Measurements from ENCODE around the gene MFSD1. TPM values are rescaled to one million over a fixed set of nuclear protein-coding genes. Genes with fewer than 3 reads are reported as not detected.
"Not testable (repeated sequence)": the region's sequence is repeated elsewhere in the genome, so short reads cannot be mapped to it uniquely, and the experiment has no call there.

Gene MFSD1
- total RNA-seq, 4 donors from 2014 or later: 52.0 to 152 (median 104) TPM

GRCh38 chr3:158790901-158791589, 10.8 kb upstream of the MFSD1 start:
- H3K27me3 ChIP-seq: no peaks in the 10 kb centered on the region
- TF ChIP-seq POLR2A (IDR thresholded peaks at IDR 0.05): no peak
- TF ChIP-seq CTCF (IDR thresholded peaks at IDR 0.05): peak; percentile 82 to 87 (median 84)
- DNase-seq: peak in 1 of 2 donors; percentile 46
- H3K36me3 ChIP-seq: no peaks in the 10 kb centered on the region
- H3K9me3 ChIP-seq: peaks cover 0 to 4% of the 10 kb centered on the region in 2 donors
- no peak overlapping the region for H3K27ac ChIP-seq
- H3K4me1 ChIP-seq: no peaks in the 10 kb centered on the region
- intact Hi-C loops (cut with DNase I; ENCODE audit: low total_unique reads): loop anchor here (10.0 kb wide), 1 partner anchor 146 kb away; the partner anchor contains the start of gene GFM1
- no peak overlapping the region for H3K4me3 ChIP-seq

- H3K4me3 ChIP-seq, H3K36me3 ChIP-seq, H3K27ac ChIP-seq, DNase-seq, H3K4me1 ChIP-seq, H3K9me3 ChIP-seq, H3K27me3 ChIP-seq: not testable (repeated sequence)
- intact Hi-C loops (cut with DNase I; ENCODE audit: low total_unique reads): loop anchor here (10.0 kb wide), 1 partner anchor 147 kb away; the partner anchor contains the start of gene GFM1
Measured at GRCh38 chr3:158791590-158791920, 10.3 kb upstream of the MFSD1 start.

- Histone ChIP-seq H3K4me1 (no peaks in the 10 kb centered on the region), H3K27me3 (no peaks in the 10 kb centered on the region), H3K4me3 (no peak overlapping the region), H3K9me3 (no peaks in the 10 kb centered on the region), H3K36me3 (no peaks in the 10 kb centered on the region), H3K27ac (no peak overlapping the region)
- intact Hi-C loops (cut with DNase I; ENCODE audit: low total_unique reads): loop anchor here (10.0 kb wide), 1 partner anchor 148 kb away; the partner anchor contains the start of gene GFM1
- no peak for DNase-seq
- no peak for TF ChIP-seq CTCF (IDR thresholded peaks at IDR 0.05)
Measured at GRCh38 chr3:158792709-158793108, 9.1 kb upstream of the MFSD1 start.

GRCh38 chr3:158794206-158794605, 7.6 kb upstream of the MFSD1 start:
- no peaks in the 10 kb centered on the region for H3K9me3 ChIP-seq
- intact Hi-C loops (cut with DNase I; ENCODE audit: low total_unique reads): loop anchor here (10.0 kb wide), 1 partner anchor 149 kb away; the partner anchor contains the start of gene GFM1
- no peaks in the 10 kb centered on the region for H3K4me1 ChIP-seq
- no peak for TF ChIP-seq CTCF (IDR thresholded peaks at IDR 0.05)
- no peak for TF ChIP-seq POLR2A (IDR thresholded peaks at IDR 0.05)
- no peaks in the 10 kb centered on the region for H3K27me3 ChIP-seq
- H3K27ac ChIP-seq: no peak overlapping the region
- H3K36me3 ChIP-seq: no peaks in the 10 kb centered on the region
- DNase-seq: no peak
- no peak overlapping the region for H3K4me3 ChIP-seq

- Histone ChIP-seq H3K9me3 (no peaks in the 10 kb centered on the region), H3K36me3 (no peaks in the 10 kb centered on the region), H3K4me1 (no peaks in the 10 kb centered on the region), H3K27me3 (no peaks in the 10 kb centered on the region), H3K27ac (no peak overlapping the region), H3K4me3 (no peak overlapping the region)
- TF ChIP-seq POLR2A (IDR thresholded peaks at IDR 0.05) (no peak), CTCF (IDR thresholded peaks at IDR 0.05) (peak in 2 of 4 experiments; percentile 28 to 37)
- intact Hi-C loops (cut with DNase I; ENCODE audit: low total_unique reads): loop anchor here (10.0 kb wide), 1 partner anchor 150 kb away; the partner anchor contains the start of gene GFM1
- no peak for DNase-seq
Measured at GRCh38 chr3:158794936-158795518, 6.8 kb upstream of the MFSD1 start.
